DND-41 (cell line): ENCODE measurements around the gene UGT8.

Experiments used
- ATAC-seq: fragments of 200-7000 bp; cut with Tn5 transposase; 3 replicates; pipeline ENCODE4 v1.9.1; 2021; ENCODE audit warnings: low read depth; ENCODE audit not compliant: insufficient read depth
- DNase-seq: peaks from one replicate; pipeline ENCODE4 v3.0.0-alpha.2; 2020
- H2AFZ ChIP-seq: 2 replicates; pipeline ENCODE4 v1.6.0; 2012; ENCODE audit warnings: low read depth, low read length
- H3K27ac ChIP-seq: 2 replicates; pipeline ENCODE4 v1.5.1; 2012; ENCODE audit warnings: low read length, inconsistent platforms
- H3K27me3 ChIP-seq: fragments of 200-600 bp; sonication (generic); 2 replicates; pipeline ENCODE4 v1.6.0; 2012; ENCODE audit warnings: low read length, mild to moderate bottlenecking, inconsistent platforms; ENCODE audit not compliant: insufficient read depth, poor library complexity
- H3K36me3 ChIP-seq: 2 replicates; pipeline ENCODE4 v1.5.1; 2012; ENCODE audit warnings: low read length, inconsistent platforms; ENCODE audit not compliant: insufficient read depth
- H3K4me1 ChIP-seq: 2 replicates; pipeline ENCODE4 v1.5.1; 2012; ENCODE audit warnings: mild to moderate bottlenecking, low read length; ENCODE audit not compliant: insufficient read depth
- H3K4me2 ChIP-seq: 2 replicates; pipeline ENCODE4 v1.6.0; 2012; ENCODE audit warnings: mild to moderate bottlenecking, moderate library complexity, low read length, inconsistent platforms; ENCODE audit not compliant: insufficient read depth
- H3K4me3 ChIP-seq, 2 experiments: fragments of 200-600 bp in 1 of 2; shearing (Covaris generic) in 1 of 2; 2 replicates each; pipeline ENCODE4 v1.5.1; 2012 to 2016; ENCODE audit warnings: inconsistent platforms in 2 of 2, low read length in 2 of 2, mild to moderate bottlenecking in 2 of 2, low read depth in 1 of 2, moderate library complexity in 1 of 2
- H3K79me2 ChIP-seq: 2 replicates; pipeline ENCODE4 v1.6.0; 2012; ENCODE audit warnings: low read length, inconsistent platforms; ENCODE audit not compliant: insufficient read depth
- H3K9ac ChIP-seq: 2 replicates; pipeline ENCODE4 v1.6.0; 2012; ENCODE audit warnings: low read depth, mild to moderate bottlenecking, inconsistent platforms, low read length, moderate library complexity
- H3K9me3 ChIP-seq: 2 replicates; pipeline ENCODE4 v1.5.1; 2012; ENCODE audit warnings: low read length, moderate library complexity, mild to moderate bottlenecking, inconsistent platforms; ENCODE audit not compliant: insufficient read depth, severe bottlenecking
- H4K20me1 ChIP-seq: 2 replicates; pipeline ENCODE4 v1.6.0; 2012; ENCODE audit warnings: low read length; ENCODE audit not compliant: insufficient read depth
- EZH2 ChIP-seq: IDR thresholded peaks from 3 replicates; pipeline ENCODE4 v1.6.1; 2012; ENCODE audit warnings: borderline replicate concordance, low read depth, mild to moderate bottlenecking, moderate library complexity, low read length, inconsistent platforms; ENCODE audit not compliant: severe bottlenecking
- TF ChIP-seq, protein P1 (sequence below): IDR thresholded peaks from 2 replicates; pipeline ENCODE4 v1.5.1; 2012; ENCODE audit warnings: borderline replicate concordance, low read length, moderate library complexity, mild to moderate bottlenecking; ENCODE audit not compliant: poor library complexity, severe bottlenecking; ENCODE audit errors: extremely low read depth

UGT8 gene

DNA sequence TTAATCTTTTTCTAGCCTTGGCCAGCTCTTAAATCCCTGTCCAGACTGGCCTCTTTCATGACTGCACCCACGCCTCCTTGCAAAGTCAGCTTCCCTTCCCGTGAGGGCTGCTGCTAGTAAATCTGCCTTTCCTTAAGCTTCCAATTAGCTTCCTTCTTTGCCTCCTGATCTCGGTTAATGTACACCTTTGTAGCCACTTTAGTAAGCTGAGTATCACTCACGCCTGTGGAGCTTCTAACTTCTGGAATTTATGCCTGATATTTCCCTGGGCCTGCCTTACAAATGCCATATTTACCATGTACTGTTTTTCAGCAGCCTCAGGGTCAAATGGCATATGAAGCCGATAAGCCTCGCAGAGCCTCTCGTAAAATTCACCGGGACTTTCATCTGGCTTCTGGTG is 5.1 kb upstream of the UGT8 start:
- no peaks in the 10 kb centered on the region for H4K20me1 ChIP-seq
- H3K36me3 ChIP-seq = no peaks in the 10 kb centered on the region
- no peaks in the 10 kb centered on the region for H3K4me1 ChIP-seq
- DNase-seq (no peak), ATAC-seq (no peak)
- no peak for TF ChIP-seq EZH2
- no peak overlapping the region for H2AFZ ChIP-seq
- H3K9ac ChIP-seq = no peak overlapping the region
- no peak overlapping the region for H3K27ac ChIP-seq
- no peak overlapping the region for H3K4me3 ChIP-seq
- no peaks in the 10 kb centered on the region for H3K27me3 ChIP-seq
- H3K4me2 ChIP-seq = no peak overlapping the region
- no peaks in the 10 kb centered on the region for H3K79me2 ChIP-seq
- peaks cover 4% of the 10 kb centered on the region for H3K9me3 ChIP-seq

DNA sequence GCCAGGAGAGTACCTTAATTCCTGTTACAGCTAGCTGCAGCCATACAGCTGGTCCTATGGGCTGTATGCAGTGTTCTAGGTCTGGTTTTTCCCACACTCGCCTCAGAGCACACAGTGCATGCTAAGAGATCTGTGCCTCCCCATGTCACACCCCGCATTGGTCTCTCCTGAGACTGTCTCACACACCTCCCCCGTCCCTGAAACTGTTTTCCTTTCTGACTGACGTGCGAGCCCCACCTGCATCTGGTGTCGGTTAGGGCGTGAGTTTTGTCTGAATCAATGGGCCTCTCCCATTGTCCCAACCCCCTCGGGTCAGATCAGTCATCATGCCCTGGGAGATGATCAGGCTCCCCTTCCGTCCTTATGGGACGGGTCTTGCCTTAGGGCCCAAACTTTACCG is 3.4 kb upstream of the UGT8 start:
- Histone ChIP-seq H3K27ac (no peak overlapping the region), H3K9ac (no peak overlapping the region), H4K20me1 (no peaks in the 10 kb centered on the region), H3K36me3 (no peaks in the 10 kb centered on the region), H3K9me3 (peaks cover 5% of the 10 kb centered on the region), H3K4me3 (no peak overlapping the region), H3K27me3 (no peaks in the 10 kb centered on the region), H3K4me2 (no peak overlapping the region), H3K79me2 (no peaks in the 10 kb centered on the region), H3K4me1 (no peaks in the 10 kb centered on the region), H2AFZ (no peak overlapping the region)
- no peak for DNase-seq
- ATAC-seq = no peak
- no peak for TF ChIP-seq EZH2
- TF ChIP-seq, protein P1, sequence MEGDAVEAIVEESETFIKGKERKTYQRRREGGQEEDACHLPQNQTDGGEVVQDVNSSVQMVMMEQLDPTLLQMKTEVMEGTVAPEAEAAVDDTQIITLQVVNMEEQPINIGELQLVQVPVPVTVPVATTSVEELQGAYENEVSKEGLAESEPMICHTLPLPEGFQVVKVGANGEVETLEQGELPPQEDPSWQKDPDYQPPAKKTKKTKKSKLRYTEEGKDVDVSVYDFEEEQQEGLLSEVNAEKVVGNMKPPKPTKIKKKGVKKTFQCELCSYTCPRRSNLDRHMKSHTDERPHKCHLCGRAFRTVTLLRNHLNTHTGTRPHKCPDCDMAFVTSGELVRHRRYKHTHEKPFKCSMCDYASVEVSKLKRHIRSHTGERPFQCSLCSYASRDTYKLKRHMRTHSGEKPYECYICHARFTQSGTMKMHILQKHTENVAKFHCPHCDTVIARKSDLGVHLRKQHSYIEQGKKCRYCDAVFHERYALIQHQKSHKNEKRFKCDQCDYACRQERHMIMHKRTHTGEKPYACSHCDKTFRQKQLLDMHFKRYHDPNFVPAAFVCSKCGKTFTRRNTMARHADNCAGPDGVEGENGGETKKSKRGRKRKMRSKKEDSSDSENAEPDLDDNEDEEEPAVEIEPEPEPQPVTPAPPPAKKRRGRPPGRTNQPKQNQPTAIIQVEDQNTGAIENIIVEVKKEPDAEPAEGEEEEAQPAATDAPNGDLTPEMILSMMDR = no peak

DNA sequence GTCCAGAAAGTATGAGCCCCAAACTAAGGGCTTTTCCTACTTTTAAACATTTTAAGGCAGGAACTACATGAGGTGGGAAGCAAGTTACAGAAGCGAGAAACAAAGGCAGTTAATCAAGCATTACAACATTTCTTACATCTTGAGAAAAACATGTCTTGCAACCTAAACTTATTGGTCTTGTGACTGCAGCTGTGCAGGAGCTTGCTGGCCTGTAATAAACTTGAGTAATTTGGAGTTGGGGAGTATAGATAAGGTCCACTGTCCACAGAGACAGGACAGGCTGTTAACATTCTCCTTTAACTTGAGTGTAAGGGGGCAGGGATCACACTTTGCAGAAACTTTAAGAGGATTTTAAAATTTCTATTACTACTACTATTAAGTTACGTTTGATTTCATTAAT is 2.7 kb upstream of the UGT8 start:
- no peak overlapping the region for H3K4me2 ChIP-seq
- H2AFZ ChIP-seq = no peak overlapping the region
- no peaks in the 10 kb centered on the region for H3K36me3 ChIP-seq
- DNase-seq (no peak), ATAC-seq (no peak)
- no peak overlapping the region for H3K9ac ChIP-seq
- peaks cover 5% of the 10 kb centered on the region for H3K9me3 ChIP-seq
- H3K79me2 ChIP-seq = no peaks in the 10 kb centered on the region
- no peak overlapping the region for H3K27ac ChIP-seq
- no peak overlapping the region for H3K4me3 ChIP-seq
- no peaks in the 10 kb centered on the region for H3K4me1 ChIP-seq
- H4K20me1 ChIP-seq = no peaks in the 10 kb centered on the region
- TF ChIP-seq EZH2 = no peak
- TF ChIP-seq, protein P1 = no peak
- no peaks in the 10 kb centered on the region for H3K27me3 ChIP-seq

DNA sequence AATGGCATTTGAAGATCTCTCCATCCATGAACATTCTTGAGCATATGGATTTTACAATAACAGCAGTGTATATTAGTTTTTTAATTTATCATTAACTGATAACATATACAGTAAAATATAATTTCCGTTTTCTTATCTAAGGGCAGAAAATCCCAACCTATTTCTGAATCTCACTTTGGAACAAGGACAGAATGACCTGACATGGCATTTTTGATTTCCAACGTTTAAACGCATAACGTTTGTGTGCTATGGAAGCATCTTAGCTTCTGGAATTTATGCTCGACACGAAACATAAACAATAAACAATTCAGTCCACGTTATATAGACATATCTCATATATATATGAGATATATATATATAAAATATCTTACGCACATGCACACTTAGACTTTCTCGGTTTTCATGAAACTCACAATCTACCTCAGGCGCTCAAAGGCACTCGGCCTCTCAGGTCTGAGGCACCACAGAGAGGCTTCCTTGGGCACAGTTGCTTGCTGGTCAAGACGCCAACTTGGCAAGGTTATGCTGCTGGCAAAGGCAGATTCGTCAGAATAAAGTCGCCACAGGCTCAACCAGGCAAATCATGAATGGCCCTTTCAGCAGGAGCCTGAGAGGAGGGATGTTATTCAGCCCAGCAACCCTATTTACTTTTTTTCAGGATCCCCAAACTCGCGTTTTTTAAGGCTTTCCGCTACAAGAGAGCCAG is 1.0 kb upstream of the UGT8 start:
- Histone ChIP-seq H3K4me2 (no peak overlapping the region), H4K20me1 (no peaks in the 10 kb centered on the region), H3K9ac (no peak overlapping the region), H3K27ac (no peak overlapping the region), H3K79me2 (no peaks in the 10 kb centered on the region), H2AFZ (no peak overlapping the region), H3K27me3 (no peaks in the 10 kb centered on the region), H3K9me3 (peaks cover 5% of the 10 kb centered on the region), H3K4me3 (no peak overlapping the region), H3K4me1 (no peaks in the 10 kb centered on the region), H3K36me3 (no peaks in the 10 kb centered on the region)
- TF ChIP-seq EZH2 = no peak
- TF ChIP-seq, protein P1 = no peak
- ATAC-seq (no peak), DNase-seq (no peak)
